Measurements from ENCODE around the gene PIEZO2.

DNA sequence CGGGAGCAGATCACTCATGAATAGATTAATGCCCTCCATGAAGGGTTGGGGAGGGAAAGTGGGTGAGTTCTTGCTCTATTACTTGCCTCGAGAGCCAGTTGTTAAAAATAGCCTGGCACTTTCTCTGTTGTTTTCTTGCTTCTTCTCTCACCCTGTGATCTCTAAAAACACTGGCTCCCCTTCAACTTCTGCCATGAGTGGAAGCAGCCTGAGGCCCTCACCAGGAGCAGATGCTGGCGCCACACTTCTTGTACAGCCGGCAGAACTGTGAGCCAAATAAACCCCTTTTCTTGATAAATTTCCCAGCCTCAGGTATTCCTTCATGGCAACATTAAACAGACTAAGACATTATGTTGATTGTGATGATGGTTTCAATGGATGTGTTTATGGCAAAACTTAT lies 307.0 kb downstream of the PIEZO2 start:
- TF ChIP-seq, protein P1, sequence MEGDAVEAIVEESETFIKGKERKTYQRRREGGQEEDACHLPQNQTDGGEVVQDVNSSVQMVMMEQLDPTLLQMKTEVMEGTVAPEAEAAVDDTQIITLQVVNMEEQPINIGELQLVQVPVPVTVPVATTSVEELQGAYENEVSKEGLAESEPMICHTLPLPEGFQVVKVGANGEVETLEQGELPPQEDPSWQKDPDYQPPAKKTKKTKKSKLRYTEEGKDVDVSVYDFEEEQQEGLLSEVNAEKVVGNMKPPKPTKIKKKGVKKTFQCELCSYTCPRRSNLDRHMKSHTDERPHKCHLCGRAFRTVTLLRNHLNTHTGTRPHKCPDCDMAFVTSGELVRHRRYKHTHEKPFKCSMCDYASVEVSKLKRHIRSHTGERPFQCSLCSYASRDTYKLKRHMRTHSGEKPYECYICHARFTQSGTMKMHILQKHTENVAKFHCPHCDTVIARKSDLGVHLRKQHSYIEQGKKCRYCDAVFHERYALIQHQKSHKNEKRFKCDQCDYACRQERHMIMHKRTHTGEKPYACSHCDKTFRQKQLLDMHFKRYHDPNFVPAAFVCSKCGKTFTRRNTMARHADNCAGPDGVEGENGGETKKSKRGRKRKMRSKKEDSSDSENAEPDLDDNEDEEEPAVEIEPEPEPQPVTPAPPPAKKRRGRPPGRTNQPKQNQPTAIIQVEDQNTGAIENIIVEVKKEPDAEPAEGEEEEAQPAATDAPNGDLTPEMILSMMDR (IDR thresholded peaks at IDR 0.05): no peak
- no peak for TF ChIP-seq POLR2A (IDR thresholded peaks at IDR 0.05)
- no peak for TF ChIP-seq POLR2AphosphoS5 (IDR thresholded peaks at IDR 0.05)

Measured in upper lobe of left lung (tissue), 4 donors.